Measurements from ENCODE around the gene SHANK3. TPM values are rescaled to one million over a fixed set of nuclear protein-coding genes. Genes with fewer than 3 reads are reported as not detected.

SHANK3 gene
- total and polyA plus RNA-seq, 2 experiments from 2014 or later = 0.52 to 4.9 TPM

DNA sequence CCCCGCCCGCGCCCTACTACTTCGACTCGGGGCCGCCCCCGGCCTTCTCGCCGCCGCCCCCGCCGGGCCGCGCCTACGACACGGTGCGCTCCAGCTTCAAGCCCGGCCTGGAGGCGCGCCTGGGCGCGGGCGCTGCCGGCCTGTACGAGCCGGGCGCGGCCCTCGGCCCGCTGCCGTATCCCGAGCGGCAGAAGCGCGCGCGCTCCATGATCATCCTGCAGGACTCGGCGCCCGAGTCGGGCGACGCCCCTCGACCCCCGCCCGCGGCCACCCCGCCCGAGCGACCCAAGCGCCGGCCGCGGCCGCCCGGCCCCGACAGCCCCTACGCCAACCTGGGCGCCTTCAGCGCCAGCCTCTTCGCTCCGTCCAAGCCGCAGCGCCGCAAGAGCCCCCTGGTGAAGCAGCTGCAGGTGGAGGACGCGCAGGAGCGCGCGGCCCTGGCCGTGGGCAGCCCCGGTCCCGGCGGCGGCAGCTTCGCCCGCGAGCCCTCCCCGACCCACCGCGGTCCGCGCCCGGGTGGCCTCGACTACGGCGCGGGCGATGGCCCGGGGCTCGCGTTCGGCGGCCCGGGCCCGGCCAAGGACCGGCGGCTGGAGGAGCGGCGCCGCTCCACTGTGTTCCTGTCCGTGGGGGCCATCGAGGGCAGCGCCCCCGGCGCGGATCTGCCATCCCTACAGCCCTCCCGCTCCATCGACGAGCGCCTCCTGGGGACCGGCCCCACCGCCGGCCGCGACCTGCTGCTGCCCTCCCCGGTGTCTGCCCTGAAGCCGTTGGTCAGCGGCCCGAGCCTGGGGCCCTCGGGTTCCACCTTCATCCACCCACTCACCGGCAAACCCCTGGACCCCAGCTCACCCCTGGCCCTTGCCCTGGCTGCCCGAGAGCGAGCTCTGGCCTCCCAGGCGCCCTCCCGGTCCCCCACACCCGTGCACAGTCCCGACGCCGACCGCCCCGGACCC, 48.0 kb downstream of the SHANK3 start:
- ATAC-seq (peak; percentile 53), DNase-seq (ENCODE audit: low spot score) (peak; percentile 56)
- H4K20me1 ChIP-seq (replicated peaks; ENCODE audit: insufficient read depth) = no peaks in the 10 kb centered on the region; the same call in 1 of the 2 replicates
- H3K4me3 ChIP-seq = peak overlapping the region; percentile 52; the same call in 1 of the 2 replicates
- H3K79me2 ChIP-seq (replicated peaks; ENCODE audit: insufficient read depth) = no peaks in the 10 kb centered on the region
- H3K36me3 Mint-ChIP-seq (ENCODE audit: low read depth) = no peaks in the 10 kb centered on the region; the same call in 2 of the 3 replicates
- H2AFZ ChIP-seq = no peak overlapping the region
- H3K4me3 Mint-ChIP-seq = no peak overlapping the region; the same call in 2 of the 3 replicates
- no peak overlapping the region for H3K27ac Mint-ChIP-seq
- peaks cover 62% of the 10 kb centered on the region for H3K27me3 ChIP-seq (ENCODE audit: insufficient read depth)
- H3K4me1 Mint-ChIP-seq = peaks cover 4% of the 10 kb centered on the region; the same call in 2 of the 3 replicates
- peak overlapping the region; percentile 78 for H3K4me2 ChIP-seq
- TF ChIP-seq, protein P1, sequence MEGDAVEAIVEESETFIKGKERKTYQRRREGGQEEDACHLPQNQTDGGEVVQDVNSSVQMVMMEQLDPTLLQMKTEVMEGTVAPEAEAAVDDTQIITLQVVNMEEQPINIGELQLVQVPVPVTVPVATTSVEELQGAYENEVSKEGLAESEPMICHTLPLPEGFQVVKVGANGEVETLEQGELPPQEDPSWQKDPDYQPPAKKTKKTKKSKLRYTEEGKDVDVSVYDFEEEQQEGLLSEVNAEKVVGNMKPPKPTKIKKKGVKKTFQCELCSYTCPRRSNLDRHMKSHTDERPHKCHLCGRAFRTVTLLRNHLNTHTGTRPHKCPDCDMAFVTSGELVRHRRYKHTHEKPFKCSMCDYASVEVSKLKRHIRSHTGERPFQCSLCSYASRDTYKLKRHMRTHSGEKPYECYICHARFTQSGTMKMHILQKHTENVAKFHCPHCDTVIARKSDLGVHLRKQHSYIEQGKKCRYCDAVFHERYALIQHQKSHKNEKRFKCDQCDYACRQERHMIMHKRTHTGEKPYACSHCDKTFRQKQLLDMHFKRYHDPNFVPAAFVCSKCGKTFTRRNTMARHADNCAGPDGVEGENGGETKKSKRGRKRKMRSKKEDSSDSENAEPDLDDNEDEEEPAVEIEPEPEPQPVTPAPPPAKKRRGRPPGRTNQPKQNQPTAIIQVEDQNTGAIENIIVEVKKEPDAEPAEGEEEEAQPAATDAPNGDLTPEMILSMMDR (conservative IDR thresholded peaks at IDR 0.05; ENCODE audit: low read depth in 2 of 2) = peak in 1 of 2 experiments; percentile 33; a peak in 2 of 4 replicates
- TF ChIP-seq JUNB (IDR thresholded peaks at IDR 0.05; ENCODE audit: unreplicated experiment) = no peak
- peaks cover 3% of the 10 kb centered on the region for H3K9me3 Mint-ChIP-seq
- H3K9me2 ChIP-seq (ENCODE audit: insufficient read depth) = no peaks in the 10 kb centered on the region
- H3K36me3 ChIP-seq (ENCODE audit: insufficient read depth) = no peaks in the 10 kb centered on the region
- no peak overlapping the region for H3K27ac ChIP-seq (ENCODE audit: low read depth)
- no peaks in the 10 kb centered on the region for H3F3A ChIP-seq (replicated peaks; ENCODE audit: low read depth)
- H3K4me1 ChIP-seq (ENCODE audit: insufficient read depth) = 0 out of 2 replicates have a peak, but pooled peaks cover 4% of the 10 kb centered on the region
- H3K27me3 Mint-ChIP-seq (ENCODE audit: insufficient read depth, low read depth, poor library complexity) = peaks cover 61% of the 10 kb centered on the region

DNA sequence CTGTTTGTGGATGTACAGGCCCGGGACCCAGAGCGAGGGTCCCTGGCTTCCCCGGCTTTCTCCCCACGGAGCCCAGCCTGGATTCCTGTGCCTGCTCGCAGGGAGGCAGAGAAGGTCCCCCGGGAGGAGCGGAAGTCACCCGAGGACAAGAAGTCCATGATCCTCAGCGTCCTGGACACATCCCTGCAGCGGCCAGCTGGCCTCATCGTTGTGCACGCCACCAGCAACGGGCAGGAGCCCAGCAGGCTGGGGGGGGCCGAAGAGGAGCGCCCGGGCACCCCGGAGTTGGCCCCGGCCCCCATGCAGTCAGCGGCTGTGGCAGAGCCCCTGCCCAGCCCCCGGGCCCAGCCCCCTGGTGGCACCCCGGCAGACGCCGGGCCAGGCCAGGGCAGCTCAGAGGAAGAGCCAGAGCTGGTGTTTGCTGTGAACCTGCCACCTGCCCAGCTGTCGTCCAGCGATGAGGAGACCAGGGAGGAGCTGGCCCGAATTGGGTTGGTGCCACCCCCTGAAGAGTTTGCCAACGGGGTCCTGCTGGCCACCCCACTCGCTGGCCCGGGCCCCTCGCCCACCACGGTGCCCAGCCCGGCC, 48.7 kb downstream of the SHANK3 start:
- no peak overlapping the region for H3K27ac ChIP-seq (ENCODE audit: low read depth)
- no peaks in the 10 kb centered on the region for H3F3A ChIP-seq (replicated peaks; ENCODE audit: low read depth)
- Mint-ChIP-seq H3K27ac (no peak overlapping the region), H3K27me3 (ENCODE audit: insufficient read depth, low read depth, poor library complexity) (peaks cover 59% of the 10 kb centered on the region), H3K4me1 (peaks cover 4% of the 10 kb centered on the region; the same call in 2 of the 3 replicates), H3K4me3 (no peak overlapping the region; the same call in 2 of the 3 replicates), H3K36me3 (ENCODE audit: low read depth) (no peaks in the 10 kb centered on the region; the same call in 2 of the 3 replicates), H3K9me3 (peaks cover 3% of the 10 kb centered on the region)
- H4K20me1 ChIP-seq (replicated peaks; ENCODE audit: insufficient read depth) = no peaks in the 10 kb centered on the region; the same call in 1 of the 2 replicates
- H3K79me2 ChIP-seq (replicated peaks; ENCODE audit: insufficient read depth) = no peaks in the 10 kb centered on the region
- 0 out of 2 replicates have a peak, but pooled peaks cover 4% of the 10 kb centered on the region for H3K4me1 ChIP-seq (ENCODE audit: insufficient read depth)
- H3K36me3 ChIP-seq (ENCODE audit: insufficient read depth) = no peaks in the 10 kb centered on the region
- no peaks in the 10 kb centered on the region for H3K9me2 ChIP-seq (ENCODE audit: insufficient read depth)
- TF ChIP-seq, protein P1 (conservative IDR thresholded peaks at IDR 0.05; ENCODE audit: low read depth in 2 of 2) = no peak
- TF ChIP-seq EZH2 (IDR thresholded peaks at IDR 0.05; ENCODE audit: low read depth, unreplicated experiment) = no peak
- peak overlapping the region; percentile 52; the same call in 1 of the 2 replicates for H3K4me3 ChIP-seq
- H3K27me3 ChIP-seq (ENCODE audit: insufficient read depth) = peaks cover 62% of the 10 kb centered on the region
- peak; percentile 14 for ATAC-seq
- H2AFZ ChIP-seq = no peak overlapping the region
- H3K4me2 ChIP-seq = peak overlapping the region; percentile 78
- DNase-seq (ENCODE audit: low spot score) = no peak
